Loucy (cell line): ENCODE data around the gene CDKN2B-AS1.

ENCODE experiments used
- CTCF ChIP-seq: fragments of 200-600 bp; sonication (generic); conservative IDR thresholded peaks from 2 replicates; pipeline ENCODE4 v1.5.1; 2014; ENCODE audit warnings: mild to moderate bottlenecking, antibody characterized with exemption, low read length
- EZH2phosphoT487 ChIP-seq: fragments of 200-600 bp; IDR thresholded peaks from 2 replicates; pipeline ENCODE4 v1.6.1; 2018; ENCODE audit warnings: antibody characterized with exemption, mild to moderate bottlenecking, moderate library complexity, borderline replicate concordance

GRCh38 chr9:21995006-21995665, 545 bp downstream of the CDKN2B-AS1 start:
- TF ChIP-seq EZH2phosphoT487 (no peak), CTCF (no peak)
